ENCODE results near the gene TAS2R43.
"Not testable (repeated sequence)": the region's sequence is repeated elsewhere in the genome, so short reads cannot be mapped to it uniquely, and the experiment has no call there.

The TAS2R43 gene, protein sequence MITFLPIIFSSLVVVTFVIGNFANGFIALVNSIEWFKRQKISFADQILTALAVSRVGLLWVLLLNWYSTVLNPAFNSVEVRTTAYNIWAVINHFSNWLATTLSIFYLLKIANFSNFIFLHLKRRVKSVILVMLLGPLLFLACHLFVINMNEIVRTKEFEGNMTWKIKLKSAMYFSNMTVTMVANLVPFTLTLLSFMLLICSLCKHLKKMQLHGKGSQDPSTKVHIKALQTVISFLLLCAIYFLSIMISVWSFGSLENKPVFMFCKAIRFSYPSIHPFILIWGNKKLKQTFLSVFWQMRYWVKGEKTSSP

DNA sequence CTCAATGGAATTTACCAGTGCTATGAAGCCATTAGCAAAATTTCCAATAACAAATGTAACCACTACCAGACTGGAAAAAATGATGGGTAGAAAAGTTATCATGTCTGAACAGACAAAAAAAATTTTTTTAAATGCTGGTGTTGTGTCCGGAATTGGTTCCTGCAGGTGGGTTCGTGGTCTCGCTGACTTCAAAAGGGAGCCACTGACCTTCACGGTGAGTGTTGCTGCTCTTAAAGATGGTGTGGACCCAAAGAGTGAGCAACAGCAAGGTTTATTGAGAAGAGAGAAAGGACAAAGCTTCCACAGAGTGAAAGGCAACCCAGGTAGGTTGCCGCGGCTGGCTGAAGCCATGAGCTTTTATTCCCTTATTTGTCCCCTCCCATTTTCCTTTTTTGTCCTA is at the start of gene TAS2R43:
Gene TAS2R43, minus strand, starts transcription at position 186 of the 400 bp plus-strand sequence. Its CDS starts 84 bp downstream, at position 102.
- FAIRE-seq: no peak

DNA sequence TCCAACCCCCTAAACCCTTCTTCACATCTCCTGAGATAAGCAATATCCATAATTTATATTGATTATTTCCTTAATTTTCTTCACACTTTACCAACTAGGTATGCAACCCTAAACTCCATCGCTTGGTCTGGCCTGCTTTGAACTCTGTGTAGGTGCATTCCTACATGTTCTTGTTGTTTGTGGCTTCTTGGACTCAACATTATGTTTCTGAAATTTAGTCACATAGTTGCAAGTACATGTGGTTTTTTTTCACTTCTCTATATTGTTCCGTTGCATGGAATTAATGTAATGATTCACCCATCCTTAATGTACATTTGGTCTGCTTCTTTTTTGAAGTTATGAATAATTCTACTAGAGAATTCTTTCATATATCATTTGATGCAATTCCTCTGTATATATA is 44.0 kb upstream of the TAS2R43 start:
- no peak for FAIRE-seq

DNA sequence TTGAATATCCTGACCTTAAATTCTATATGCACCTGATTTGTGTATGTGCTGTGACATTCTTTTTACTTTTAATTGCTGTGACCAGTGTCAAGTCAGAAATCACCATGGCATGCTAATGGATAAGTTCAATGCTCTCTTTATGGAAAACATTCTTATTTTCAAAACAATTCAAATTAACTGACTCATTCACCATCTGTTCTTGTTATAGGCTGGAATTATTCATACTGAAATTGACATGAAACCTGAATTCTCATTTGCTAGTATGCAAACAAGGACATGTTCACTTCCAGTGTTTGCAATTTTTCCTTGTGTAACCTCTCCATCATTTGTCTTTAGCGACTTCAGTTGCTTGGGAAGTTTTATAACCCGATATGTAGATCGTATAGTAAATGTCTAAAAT is 42.2 kb upstream of the TAS2R43 start, which contains the start of gene TAS2R30:
Gene TAS2R30, minus strand, starts transcription at position 340 of the 400 bp plus-strand sequence. CDS start 400 bp downstream, outside the sequence.
- FAIRE-seq: no peak

DNA sequence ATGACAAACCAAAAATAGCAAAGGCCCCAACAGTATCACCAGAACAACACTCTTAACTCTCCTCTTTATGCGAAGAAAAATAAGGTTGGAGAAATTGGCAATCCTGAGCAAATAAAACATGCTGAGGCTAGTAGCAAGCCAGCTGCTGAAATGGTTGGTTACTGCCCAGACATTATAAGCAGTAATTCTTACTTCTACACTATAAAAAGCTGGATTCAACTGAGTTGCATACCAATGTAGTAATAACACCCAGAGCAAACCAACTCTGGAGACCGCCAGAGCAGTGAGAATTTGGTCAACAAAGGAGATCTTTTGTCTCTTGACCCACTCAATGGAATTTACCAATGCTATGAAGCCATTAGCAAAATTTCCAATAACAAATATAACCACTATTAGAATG is 41.7 kb upstream of the TAS2R43 start:
- FAIRE-seq: no peak

DNA sequence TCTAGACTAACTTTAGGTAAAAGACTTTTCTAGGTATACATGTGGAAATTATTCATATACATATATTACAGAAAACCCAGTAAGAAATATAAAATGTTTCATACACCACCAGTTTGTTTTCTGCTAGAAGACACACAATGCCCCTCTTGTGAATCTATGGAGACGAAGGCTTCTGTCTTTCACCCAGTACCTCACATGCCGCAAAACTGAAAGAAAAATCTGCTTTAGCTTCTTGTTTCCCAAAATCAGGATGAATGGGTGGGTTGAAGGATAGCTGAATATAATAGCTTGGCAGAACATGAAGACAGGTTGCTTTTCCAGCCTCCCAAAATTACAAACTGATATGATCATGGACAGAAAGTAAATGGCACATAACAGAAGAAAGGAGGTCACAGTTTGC is 41.0 kb upstream of the TAS2R43 start:
- FAIRE-seq: no peak

DNA sequence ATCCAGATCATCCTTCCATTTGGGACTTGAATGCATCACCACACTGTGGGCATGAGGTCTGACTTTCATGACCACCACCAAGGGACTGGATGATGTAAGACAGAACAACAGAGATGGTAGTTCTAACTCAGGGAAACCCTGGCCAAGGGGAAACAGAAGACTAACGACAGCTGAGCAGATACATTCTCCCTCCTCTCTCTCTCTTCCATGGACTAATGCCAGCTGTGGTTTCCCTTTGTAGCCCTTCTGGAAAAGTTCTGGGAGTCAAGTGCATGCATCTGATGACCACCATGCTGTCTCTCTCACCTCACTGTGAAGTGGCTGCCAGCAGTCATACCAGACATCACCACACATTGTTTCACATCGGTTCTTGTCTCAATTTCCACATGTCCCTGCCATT is 38.9 kb upstream of the TAS2R43 start:
- FAIRE-seq: no peak

DNA sequence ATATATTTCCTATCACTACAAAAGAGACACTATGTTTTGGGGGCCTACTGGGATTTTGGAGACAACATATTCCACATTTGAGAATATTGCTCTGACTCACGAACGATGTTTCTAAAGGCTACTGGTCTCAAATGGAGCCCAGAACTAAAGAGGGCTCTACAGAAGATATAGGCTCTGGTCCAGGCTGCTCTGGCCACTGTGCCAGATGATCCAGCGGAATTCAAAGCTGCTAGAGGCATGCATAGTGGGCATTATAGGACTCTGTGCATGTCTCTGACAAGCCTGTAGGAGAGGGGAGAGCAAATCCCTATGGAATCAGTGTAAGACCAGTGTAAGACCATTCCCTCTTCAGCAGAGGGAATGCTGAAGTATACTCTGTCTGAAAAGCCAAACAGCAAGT is 38.3 kb upstream of the TAS2R43 start:
- FAIRE-seq: no peak

DNA sequence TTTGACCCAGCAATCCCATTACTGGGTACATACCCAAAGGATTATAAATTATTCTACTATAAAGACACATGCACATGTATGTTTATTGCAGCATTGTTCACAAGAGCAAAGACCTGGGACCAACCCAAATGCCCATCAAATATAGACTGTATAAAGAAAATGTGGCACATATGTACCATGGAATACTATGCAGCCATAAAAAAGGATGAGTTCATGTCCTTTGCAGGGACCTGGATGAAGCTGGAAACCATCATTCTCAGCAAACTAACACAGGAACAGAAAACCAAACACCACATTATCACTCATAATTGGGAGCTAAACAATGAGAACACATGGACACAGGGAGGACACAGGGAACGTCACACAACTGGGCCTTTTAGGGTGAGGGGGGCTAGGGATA is 22.0 kb upstream of the TAS2R43 start:
- FAIRE-seq: not testable (repeated sequence)

DNA sequence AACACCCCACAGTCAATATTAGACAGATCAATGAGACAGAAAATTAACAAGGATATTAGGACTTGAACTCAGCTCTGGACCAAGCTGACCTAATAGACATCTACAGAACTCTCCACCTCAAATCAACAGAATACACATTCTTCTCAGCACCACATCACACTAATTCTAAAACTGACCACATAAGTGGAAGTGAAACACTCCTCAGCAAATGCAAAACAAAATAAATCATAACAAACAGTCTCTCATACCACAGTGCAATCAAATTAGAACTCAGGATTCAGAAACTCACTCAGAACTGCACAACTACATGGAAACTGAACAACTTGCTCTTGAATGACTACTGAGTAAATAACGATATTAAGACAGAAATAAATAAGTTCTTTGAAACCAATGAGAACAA is 19.1 kb upstream of the TAS2R43 start:
- FAIRE-seq: not testable (repeated sequence)

DNA sequence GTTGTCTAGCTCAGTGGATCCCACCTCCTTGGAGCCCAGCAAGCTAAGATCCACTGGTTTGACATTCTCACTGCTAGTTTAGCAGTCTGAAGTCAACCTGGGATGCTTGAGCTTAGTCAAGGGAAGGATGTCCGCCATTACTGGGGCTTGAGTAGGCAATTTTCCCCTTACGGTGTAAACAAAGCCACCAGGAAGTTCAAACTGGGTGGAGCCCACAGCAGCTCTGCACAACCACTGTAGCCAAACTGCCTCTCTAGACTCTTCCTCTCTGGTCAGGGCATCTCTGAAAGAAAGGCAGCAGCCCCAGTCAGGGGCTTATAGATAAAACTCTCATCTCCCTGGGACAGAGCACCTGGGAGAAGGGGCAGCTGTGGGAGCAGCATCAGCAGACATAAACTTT is 16.7 kb upstream of the TAS2R43 start:
- no peak for FAIRE-seq

DNA sequence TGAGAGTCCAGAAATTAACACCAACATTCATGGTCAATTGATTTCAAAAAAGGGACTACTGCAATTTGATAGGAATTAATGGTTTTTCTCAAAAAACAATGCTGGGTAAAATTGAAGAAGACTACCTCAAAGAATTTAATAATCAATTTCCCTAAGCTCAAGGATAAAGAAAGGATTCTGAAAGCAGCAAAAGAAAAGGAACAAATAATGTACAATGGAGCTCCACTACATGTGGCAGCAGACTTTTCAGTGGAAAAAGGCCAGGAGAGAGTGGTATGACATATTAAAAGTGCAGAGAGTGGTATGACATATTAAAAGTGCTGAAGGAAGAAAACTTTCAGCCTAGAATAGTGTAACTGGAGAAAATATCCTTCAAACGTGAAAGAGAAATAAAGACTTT is 15.6 kb upstream of the TAS2R43 start:
- no peak for FAIRE-seq

DNA sequence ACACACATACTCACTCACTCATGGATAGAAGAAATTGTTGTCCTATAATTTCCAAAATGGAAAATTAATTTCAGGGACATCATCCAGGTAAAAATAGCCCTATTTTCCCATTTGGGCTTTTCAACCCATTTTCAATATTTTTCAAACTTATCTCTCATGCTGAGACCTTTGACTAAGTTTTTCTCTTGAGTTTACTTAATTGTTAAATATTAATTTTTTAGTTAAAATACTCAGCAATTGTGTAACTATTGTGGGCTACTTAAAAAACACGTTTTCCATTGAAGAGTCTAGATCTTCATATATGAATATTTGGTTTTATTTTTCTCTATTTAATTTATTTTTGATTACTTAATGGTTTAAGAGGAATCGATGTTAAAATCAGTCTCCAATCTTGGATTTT is 14.2 kb upstream of the TAS2R43 start:
- FAIRE-seq: peak; percentile 38

DNA sequence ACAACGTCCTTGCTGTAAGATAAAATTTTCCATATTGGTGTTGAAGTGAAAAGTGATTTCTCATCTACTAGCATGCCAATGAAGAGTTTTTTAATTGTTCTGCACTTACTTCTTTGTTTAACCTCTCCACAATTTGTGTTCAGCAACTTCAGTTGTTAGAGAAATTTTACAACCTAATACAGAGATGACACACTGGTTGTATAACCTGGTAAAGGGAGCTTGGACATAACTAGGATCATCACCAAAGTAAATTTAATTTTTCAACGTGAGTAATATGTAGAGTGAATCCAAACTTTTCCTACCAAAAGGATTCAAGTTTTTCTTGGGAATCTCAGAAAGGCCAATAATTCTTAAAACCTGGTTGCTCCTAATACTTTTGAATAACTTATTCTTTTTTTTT is 13.4 kb upstream of the TAS2R43 start:
- FAIRE-seq: no peak

DNA sequence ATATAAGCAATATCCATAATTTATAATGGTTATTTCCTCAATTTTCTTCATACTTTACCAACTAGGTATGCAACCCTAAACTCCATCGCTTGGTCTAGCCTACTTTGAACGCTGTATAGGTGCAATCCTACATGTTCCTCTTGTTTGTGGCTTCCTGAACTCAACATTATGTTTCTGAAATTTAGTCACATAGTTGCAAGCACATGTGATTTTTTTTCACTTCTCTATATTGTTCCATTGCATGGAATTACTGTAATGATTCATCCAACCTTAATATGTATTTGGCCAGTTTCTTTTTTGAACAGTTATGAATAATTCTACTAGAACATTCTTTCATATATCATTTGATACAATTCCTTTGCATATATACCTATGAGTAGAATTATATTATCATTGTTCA is 2.8 kb upstream of the TAS2R43 start:
- peak; percentile 96 for FAIRE-seq

DNA sequence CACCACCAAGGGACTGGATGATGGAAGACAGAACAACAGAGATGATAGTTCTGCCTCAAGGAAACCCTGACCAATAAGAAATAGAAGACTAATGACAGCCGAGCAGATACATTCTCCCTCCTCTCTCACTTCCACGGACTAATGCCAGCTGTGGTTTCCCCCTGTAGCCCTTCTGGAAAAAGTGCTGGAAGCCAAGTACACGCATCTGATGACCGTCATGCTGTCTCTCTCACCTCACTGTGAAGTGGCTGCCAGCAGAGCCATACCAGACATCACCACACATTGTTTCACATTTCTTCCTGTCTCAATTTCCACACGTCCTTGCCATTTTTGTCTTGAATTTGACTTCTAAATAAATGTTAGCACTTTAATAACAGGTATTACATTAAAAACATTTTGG is 2.9 kb downstream of the TAS2R43 start:
- no peak for FAIRE-seq

DNA sequence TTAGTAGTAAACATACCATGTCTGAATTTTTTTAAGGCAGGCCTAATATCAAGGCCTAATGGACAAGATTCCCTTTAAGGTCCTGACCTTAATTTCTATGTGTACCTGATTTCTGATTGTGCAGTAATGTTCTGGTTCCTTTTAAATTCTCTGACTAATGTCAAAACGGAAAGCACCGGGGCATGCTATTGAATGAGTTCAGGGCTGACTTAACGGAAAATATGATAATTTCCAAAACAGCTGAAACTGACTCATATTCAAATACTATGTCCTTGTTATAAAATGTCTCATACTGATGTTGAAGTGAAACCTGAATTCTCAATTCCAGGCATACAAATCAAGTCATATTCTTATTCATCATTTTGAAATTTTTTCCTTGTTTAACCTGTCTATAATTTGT is 6.7 kb downstream of the TAS2R43 start:
- FAIRE-seq: no peak

DNA sequence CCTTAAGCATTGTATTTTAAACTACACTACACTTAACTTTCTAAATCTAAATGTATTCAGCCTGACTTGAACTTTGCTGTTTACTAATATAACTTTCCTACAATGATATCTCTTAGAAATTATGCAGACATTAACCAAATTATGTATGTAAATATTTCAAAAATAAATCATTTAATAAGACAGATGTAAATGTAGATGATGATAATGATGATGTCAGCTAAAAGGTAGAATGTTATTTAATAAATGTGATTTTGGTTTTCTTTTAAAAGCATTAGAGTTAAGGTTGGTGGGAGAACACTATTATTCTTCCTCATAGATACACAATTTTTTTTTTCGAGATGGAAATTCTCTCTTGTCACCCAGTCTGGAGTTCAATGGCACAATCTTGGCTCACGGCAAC is 10.1 kb downstream of the TAS2R43 start:
- peak; percentile 47 for FAIRE-seq

DNA sequence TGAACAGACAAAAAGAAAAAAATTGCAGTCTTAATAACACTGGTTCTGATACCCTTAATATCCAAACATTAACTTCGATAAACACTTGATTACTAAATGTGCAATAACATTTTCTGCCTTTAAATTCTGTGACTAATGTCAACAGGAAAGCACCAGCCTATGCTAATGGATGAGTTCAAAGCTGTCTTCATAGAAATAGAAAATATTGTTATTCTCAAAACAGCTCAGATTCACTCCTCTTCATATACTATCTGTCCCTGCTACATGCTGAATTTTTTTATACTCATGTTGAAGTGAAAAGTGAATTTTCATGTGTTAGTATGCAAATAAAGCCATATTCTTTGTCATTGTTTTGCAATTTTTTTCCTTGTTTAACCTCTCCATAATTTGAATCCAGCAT is 13.9 kb downstream of the TAS2R43 start:
- FAIRE-seq: no peak

DNA sequence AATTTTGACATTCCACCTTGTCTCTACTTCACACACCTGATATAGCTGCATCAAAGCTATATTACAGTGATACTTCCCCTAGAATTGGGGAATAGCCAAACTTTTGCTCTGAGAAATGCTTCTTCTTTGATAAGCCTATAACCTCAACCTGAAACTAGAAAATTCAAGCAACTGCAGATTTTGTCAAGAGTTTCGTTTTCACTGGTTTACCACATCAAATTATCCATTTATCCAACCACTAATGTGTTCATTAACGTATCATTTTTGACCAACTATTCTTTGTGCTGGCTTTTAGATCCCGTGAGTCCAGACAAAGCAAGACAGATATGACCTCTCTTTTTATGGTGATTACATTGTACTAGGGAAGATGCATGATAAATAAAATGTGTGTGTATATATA is 16.5 kb downstream of the TAS2R43 start:
- FAIRE-seq: no peak

DNA sequence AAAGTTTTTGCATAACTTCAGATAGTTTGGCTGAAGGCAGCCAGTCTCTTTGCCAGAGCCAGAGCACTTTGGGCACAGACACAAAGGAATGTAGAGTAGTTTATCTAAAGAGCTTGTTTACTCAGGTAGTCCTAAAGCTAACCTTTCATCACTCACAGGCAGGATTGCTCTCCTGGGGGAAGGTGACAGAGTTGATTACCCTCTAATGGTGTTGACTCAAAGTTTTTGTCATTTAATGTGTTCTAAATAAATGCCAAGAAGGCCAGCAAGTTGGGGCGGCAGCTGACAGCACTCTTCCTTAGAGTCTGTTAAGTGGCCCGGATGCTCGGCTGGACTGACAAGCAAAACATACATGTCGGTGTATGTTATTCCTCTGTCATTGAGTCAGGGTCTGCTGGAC is 20.7 kb downstream of the TAS2R43 start:
- FAIRE-seq: no peak

DNA sequence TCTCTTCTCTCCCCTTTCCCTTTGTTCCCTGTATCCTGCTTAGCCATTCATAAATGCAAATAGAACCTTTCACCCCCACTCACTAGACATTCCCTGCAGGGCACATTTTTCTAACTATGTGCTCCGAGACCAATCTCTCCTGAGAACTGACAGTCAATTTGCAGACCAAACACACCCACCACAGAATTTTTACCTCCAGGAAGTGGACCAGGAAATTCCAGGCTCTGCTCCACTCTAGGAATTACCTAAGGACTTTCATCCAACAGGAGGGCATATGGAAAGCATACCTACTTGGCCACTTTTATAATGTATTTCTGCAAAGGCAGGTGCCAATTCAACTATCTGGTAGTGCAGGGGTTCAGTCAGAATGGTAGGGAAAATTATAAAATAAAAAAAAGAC is 21.1 kb downstream of the TAS2R43 start:
- FAIRE-seq: no peak

DNA sequence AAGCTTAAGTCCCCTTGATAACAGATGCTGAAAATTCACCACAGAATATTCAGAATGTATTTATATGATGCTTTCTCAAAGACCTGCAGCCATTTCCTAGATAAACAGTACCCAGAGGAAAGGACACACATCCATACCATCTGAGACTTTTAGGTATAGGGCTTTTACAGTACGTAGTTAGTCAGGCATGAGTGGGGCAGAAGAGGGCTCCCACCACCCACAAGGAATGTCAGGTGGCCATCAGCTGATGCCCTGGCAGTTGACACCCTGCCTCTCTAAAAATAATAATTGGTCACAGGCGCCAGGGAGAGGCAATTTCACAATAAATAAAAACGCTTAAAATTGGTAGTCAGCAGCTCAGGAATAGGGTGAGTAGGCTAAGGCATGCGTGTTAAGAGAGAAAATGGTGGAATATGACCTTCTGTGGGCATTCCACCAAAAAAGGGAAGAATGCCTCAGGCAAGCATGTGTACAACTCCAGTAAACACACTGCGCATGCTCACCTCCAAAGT is 22.2 kb downstream of the TAS2R43 start:
- FAIRE-seq: no peak

DNA sequence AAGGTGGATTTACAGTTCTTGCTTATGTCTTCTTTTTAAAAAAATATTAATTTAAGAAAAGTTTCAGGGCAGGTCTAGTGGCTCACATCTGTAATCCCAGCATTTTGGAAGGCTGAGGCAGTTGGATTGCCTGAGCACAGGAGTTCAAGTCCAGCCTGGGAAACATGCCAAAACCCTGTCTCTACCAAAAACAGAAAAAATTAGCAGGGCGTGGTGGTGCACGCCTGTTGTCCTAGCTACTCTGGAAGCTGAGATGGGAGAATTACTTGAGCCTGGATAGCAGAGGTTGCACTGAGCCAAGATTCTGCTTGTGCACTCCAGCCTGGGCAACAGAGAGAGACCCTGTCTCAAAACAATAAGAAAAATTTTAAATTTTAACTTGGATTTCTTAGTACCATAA is 24.6 kb downstream of the TAS2R43 start:
- FAIRE-seq: no peak

DNA sequence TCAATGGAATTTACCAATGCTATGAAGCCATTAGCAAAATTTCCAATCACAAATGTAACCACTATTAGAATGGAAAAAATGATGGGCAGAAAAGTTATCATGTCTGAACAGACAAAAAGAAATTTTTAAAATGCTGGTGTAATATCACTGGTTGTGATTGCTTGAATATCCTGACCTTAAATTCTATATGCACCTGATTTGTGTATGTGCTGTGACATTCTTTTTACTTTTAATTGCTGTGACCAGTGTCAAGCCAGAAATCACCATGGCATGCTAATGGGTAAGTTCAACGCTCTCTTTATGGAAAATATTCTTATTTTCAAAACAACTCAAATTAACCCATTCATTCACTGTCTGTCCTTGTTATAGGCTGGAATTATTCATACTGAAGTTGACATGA is 29.9 kb downstream of the TAS2R43 start, which contains the start of gene TAS2R46:
Gene TAS2R46, minus strand, starts transcription at position 101 of the 400 bp plus-strand sequence. Its CDS starts 0 bp downstream, at position 101.
- FAIRE-seq: not testable (repeated sequence)

DNA sequence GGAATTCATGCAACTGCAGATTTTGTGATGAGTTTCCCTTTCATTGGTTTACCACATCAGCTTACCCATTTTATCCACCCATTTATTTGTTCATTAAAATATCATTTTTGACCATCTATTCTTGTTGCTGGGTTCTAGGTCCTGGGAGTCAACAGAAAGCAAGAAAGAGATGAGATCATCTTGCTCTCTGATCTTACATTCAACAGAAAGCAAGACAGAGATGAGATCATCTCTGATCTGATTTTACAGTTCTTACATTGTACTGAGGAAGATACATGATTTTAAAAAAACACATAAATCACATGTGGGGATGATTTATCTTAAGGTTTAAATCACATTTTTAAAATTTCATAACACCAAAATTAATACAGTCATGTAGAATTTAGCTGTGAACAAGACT is 32.3 kb downstream of the TAS2R43 start:
- FAIRE-seq: no peak
